NCI-H187 (cell line): ENCODE results near the gene COG5.
"Not testable (repeated sequence)": the region's sequence is repeated elsewhere in the genome, so short reads cannot be mapped to it uniquely, and the experiment has no call there.

Experiments used
- DNase-seq, 2 experiments: peaks; one replicate each; lab custom pipeline; 2025; lab: John Stamatoyannopoulos, UW

The COG5 gene

GRCh38 chr7:107269790-107270189 lies 293.9 kb downstream of the COG5 start:
- DNase-seq = no peak

DNA sequence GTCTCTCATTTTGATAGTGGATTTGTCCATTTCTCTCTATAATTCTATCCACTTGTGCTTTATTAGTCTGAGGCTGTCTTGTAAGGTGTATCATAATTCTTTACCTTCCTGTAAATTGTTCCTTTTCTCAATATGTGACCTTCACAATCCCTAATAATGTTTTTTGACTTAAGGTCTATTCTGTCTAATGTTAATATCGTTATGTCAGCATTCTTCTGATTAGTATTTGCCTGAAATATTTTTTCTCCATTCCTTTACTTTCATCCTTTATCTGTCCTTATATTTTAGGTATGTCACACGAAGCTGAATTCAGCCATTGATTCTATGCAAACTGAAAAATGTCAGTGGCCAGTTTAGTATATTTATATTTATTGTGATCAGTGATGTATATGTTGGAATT lies 295.1 kb downstream of the COG5 start:
- no peak for DNase-seq

DNA sequence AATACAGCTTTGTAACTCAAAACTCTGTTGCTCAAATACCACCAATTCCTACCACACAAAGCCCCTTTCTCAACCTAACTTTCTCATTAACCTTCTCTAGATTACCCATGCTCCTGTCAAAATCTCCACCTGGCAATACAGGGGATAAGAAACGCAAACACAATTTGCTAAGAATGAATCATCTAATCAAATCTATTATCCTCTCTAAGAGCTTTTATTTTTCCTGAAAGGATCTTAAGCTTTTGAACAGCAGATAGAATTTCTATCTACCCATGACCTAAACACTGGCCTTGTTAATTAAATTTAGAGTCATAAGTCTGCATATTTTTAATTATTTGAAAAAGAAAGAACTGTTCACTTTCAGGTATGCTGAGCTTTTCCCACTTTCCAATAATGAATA lies 296.6 kb downstream of the COG5 start:
- DNase-seq = no peak

DNA sequence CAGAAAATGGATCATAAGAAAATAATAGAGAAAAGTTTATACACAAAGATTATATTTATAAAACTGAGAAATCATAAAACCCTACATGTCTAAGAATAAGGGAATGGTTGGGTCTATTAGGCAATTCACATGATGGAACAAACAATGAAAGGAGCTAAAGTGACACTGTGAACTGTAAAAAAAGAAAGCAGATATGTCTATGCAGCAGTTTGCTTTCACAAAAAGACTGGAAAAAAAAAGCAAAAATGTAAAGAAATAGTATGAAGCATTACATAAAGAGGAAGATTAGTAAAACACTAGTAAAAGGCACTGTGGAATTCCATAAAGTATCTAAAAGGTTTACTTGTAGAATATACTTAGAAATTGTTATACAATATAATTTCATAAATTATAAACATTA lies 299.0 kb downstream of the COG5 start:
- no peak for DNase-seq

- no peak for DNase-seq
Measured at GRCh38 chr7:107262857-107263256, 300.9 kb downstream of the COG5 start.

DNA sequence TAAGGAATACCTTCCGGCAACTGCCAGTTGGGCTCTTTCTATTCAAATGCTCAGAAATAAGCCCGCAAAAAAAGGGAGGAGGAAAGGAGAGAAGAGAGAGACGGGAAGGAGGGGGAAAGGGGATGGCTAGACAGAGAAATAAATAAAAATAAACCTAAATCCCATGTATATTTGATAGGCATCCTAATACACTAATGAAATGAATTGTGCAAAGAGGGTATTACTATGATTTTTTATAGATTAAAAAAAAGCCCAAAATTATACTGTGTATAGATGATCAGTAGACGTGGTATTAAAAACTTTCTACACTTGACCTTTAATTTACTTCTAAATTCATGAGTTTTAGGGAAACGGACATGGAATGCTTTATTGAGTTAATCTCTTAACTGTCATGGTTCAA lies 305.0 kb downstream of the COG5 start:
- DNase-seq = no peak

- no peak for DNase-seq
Measured at GRCh38 chr7:107255602-107256001, 308.1 kb downstream of the COG5 start.

GRCh38 chr7:107254398-107254985 lies 309.2 kb downstream of the COG5 start:
- no peak for DNase-seq

- no peak for DNase-seq
Measured at GRCh38 chr7:107253599-107253998, 310.1 kb downstream of the COG5 start.

DNA sequence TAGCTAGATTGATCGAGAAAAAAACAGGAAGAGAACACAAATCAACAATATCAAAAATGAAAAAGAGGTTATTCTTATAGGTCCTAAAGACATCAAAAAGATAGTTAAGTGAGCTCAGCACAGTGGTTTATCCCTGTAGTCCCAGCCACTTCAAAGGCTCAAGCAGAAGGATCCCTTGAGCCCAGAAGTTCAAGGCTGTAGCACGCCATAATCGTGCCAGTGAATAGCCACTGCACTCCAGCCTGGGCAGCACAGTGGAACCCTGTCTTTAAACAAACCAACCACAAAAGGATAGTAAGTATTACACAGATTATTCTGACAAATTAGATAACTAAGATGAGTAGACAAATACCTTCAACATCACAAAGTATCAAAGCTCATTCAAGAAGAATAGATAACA lies 311.8 kb downstream of the COG5 start:
- no peak for DNase-seq

DNA sequence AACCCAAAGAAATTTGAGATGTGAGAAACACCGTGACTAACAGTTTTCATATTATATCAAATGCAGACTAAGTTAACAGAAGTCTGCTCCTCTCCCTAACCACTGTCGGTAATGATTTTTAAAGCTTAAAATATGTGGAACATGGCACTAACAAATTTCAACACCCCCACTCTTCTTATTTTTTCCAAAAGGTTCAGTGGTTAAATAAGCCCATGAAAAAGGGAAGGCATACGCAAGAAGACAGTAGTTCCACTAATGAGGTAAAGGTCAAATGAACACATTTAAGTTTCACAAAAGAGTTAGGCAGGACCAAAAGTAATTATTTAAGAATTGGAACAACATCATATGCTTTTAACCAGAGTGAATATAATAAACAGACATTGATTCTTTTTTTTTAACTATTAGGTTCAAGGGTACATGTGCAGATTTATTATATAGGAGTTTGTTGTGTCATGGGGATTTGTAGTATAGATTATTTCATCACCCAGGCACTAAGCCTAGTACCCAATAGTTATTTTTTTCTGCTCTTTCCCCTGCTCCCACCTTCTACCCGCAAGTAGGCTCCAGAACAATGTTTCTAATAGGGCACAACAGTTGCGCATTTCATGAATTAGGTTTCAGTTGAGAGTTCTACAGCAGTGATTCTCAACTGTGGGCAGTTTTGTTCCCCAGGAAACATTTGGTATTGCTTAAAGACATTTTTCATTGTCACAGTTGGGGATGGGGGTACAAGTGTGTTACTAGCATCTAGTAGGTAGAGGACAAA lies 315.0 kb downstream of the COG5 start:
- DNase-seq = no peak

DNA sequence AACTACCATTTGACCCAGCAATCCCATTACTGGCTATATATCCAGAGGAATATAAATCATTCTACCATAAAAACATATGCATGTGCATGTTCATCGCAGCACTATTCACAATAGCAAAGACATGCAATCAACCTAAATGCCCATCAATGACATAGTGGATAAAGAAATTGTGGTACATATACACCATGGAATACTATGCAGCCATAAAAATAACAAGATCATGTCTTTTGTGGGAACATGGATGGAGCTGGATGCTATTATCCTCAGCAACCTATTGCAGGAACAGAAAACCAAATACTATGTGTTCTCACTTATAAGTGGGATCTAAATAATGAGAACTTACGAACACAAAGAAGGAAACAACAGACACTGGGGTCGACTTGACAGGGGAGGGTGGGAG lies 316.9 kb downstream of the COG5 start:
- not testable (repeated sequence) for DNase-seq

DNA sequence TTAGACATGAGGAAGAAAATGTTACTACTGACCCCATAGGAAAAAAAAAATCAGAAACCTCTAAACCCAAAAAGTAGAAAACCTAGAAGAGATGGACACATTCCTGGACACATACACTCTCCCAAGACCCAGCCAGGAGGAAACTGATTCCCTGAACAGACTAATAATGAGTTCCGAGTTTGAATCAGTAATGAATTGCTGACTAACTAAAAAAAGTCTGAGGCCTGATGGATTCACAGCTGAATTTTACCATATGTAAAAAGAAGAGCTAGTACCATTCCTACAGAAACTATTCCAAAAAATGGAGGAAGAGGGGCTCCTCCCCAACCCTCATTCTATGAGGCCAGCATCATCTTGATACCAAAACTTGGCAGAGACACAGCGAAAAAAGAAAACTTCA lies 319.1 kb downstream of the COG5 start:
- DNase-seq = no peak

GRCh38 chr7:107242267-107242666 lies 321.5 kb downstream of the COG5 start:
- no peak for DNase-seq

- no peak for DNase-seq
Measured at GRCh38 chr7:107237451-107237850, 326.3 kb downstream of the COG5 start.

GRCh38 chr7:107236862-107237261 lies 326.9 kb downstream of the COG5 start:
- DNase-seq = no peak

- peak in 1 of 2 experiments; percentile 27 for DNase-seq
Measured at GRCh38 chr7:107234436-107234835, 329.3 kb downstream of the COG5 start.

GRCh38 chr7:107233981-107234380 lies 329.7 kb downstream of the COG5 start:
- DNase-seq = no peak

DNA sequence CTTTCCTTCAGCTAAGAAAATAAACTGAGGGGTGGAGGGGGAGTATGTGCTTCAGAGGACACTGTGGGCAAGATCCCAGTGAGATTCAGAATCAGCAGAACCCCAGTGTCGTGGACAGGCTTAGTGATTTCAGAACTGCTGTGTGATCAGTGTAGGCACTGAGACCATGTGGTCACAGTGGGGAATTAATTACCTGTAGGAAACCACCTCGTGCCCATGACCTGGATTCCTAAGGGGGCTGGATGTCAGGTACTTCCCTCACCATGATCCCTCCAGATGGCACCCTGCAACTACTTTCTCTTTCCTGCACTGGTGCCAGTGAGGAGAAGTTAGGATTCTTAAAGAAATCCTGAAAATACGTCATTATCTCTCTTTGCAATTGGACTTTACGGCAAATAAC lies 330.5 kb downstream of the COG5 start:
- DNase-seq = no peak

GRCh38 chr7:107232568-107233090 lies 331.1 kb downstream of the COG5 start:
- no peak for DNase-seq

- DNase-seq = no peak
Measured at GRCh38 chr7:107230334-107230733, 333.4 kb downstream of the COG5 start.

- DNase-seq = no peak
Measured at GRCh38 chr7:107228291-107228690, 335.4 kb downstream of the COG5 start.

- no peak for DNase-seq
Measured at GRCh38 chr7:107224374-107225223, 339.1 kb downstream of the COG5 start.
